ENCODE results near the gene NT5DC2.

The NT5DC2 gene

DNA sequence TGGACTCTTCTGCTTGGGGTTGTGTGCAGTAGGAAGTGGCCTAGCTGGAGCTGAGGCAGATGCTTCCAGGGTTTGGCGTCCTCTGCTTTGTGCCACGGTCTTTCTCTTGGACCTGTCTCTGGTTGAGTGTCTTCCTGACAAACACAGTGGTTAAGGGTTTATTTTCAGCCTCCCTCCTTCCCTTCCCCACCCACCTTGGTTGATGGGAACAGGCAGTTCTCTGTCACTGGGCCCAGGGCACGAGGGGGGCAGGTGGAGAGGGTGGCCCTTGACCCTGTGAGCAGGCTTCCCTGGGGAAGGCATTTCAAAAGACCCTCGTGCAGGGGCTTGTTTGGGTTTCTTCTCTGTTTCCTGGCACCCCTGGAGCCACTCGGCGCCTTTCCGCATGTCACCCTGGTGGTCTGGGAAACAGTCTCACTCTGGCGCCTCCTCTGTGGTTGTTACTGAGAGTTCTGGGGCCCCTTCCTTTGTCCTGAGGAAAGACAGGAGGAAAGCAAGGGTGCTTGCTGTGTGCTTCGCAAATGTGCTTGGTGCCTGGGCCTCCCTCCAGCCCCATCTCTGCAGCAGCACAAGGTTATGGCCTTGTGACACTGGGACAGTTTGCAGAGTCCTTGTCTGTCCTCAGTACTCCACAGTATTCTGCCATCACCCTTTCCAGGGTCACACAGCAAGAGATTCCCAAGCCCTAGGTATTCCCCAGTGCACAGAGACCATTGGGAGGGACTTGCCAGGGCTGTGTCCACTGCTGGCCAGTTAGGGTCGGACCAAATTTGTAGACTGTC, 48.8 kb downstream of the NT5DC2 start:
- DNase-seq = no peak

DNA sequence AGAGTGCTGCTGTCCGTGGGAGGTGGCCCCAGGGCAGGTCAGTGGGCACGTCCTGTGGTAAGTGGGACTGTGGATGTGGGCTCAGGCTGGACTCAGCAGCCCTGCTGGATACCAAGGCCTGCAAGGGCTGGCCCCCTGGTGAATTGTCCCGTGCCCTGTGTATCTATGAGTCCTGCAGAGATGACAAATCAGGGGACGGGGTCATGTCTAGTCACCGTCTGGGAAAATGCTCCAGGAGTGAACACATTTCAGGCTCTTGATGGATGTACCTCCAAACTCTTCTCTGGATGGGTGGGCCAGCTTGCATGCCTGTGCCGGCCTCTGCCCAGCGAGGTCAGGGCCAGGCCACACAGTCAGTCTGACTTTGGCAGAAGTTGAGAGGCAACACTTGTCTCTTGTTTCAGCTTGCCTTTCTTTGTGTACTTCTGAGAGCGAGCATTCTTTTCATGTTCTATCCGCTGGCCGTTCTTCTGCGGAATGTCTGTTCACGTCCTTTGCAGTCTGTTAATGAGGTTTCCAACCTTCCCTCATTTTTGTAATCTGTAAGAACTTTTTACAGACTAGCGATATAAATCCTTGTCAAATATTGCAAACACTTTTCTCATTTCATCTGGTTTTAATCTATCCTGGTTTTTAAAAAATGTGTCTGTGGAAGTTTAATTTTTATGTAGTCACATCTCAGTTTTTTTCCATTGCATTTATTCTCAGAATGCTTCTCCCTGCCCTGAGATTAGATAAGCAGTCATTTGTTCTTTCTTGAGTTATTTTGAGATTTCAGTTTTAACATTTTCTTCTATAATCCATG, 49.9 kb downstream of the NT5DC2 start:
- DNase-seq = no peak

DNA sequence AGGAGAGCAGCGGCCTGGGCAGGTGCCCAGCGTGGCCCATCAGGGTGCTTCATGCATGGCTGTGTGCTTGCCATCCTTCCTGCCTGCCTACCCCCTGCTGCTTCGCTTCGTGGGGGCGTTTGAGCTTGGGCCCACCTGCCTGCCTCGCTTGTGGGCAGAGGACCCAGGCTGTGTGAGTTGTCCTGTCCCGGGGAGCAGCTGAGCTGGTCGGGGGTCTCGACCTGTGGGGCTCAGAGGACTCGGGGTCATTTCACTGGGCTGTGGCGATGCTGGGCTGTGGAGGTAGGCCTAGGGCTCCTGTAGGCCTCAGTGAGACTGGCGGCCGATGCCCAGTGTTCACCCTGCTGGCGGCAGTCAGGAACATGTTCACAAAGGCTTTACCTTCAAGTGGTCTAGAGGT, 50.6 kb downstream of the NT5DC2 start:
- no peak for DNase-seq

DNA sequence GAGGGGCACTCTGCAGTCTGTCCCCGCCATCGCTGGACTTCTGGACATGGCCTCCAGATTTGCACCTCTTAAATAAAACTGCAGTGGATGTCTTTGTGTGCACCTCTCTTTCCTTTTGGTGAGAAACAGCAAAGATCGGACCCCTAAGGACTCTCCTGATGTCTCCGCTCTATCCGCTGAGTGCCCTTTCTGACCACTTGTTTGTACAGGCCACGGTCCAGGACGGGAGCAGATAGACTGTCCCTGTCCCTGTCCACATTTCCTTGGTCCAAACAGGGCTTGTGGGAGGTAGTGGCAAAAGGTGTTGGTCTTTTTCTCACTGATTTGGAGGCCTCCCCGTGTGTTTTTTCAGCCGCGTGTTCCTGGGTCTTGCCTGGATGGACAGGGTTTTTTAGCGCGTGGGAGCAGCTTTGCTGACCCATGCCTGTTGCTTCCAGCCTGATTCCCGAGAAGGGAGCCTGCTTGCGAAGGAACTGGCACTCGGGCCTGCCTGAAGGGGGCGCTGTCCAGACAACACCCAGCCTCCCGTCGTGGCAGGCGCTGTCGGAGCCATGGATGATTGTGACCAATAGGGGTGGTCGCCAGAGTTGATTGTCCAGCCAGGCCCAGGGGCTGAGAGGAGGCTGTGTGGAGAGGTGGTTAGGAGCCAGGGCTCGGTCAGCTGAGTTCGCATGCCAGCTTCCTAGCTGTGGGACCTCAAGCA, 51.7 kb downstream of the NT5DC2 start:
- DNase-seq = no peak

DNA sequence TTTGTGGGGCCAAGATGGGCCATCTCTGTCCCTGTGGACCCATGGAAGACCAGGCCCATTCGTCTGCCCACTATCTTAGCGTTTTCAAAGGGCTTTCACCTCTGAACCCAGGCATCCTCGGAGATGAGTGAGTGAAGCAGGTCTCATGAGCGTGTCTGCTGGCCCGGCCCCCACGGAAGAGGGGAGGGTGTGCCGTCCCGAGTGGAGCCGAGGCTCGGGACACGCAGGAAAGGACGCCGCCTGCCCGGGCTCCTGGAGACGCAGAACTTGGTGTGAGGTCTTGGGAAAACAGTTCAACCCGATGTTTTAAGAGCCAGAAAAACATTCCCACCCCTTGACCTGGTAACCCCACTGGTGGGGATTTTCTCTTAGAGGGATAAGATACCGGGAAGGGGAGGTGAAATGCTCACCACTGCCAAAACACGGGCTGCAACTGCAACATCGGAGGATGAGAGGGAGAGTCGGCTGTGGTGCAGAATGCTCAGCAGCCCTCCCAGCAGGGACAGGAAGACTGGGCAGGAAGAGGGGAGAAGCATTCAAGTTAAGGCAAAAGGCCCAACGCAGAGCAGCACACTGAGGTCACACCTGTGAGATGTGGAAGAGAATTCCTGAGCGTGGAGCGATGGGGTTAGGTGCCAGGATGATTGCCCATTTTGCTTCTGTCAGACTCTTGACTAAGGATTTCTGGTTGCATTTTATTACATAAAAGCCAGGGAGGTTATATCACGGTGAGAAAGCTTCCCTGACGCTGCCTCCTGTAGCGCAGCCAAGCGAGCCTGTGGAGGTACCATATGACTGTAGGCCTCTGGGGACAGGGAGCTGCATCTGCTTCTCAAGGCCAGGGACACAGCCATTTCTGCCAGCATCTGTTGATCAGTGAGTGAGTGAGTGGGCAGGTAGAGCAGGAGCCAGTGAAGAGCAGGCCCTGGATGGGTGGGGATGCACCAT, 52.6 kb downstream of the NT5DC2 start:
- DNase-seq = no peak

DNA sequence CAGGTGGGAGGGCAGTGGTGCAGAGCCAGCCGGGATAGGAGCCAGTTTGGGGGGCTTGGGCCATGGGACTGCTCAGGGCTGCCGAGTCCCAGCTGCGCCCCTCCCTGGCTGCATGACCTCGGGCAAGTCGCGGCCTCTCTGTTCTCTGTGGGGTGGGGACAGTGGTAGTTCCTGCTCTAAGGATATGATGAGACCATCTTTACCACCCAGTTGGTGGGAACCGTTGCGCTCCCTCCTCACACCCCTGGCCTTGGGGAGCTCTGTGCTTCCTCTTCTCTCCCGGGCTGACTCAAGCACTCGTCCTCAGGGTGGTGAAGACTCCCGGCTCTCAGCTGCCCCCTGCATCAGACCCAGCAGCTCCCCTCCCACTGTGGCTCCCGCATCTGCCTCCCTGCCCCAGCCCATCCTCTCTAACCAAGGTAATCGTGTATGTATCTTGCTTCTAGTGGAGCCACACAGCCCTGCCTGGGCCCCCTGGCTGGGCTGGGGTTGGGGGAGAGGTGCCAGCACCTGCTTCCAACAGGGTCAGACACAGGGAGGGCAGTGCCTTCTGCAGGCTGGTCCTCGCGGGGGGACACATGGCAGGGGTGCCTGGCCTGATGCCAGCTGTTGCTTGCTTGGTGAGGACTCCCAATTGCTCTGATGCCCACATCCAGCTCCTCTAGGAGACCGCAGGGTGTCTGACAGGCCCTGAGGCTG, 53.6 kb downstream of the NT5DC2 start:
- no peak for DNase-seq

DNA sequence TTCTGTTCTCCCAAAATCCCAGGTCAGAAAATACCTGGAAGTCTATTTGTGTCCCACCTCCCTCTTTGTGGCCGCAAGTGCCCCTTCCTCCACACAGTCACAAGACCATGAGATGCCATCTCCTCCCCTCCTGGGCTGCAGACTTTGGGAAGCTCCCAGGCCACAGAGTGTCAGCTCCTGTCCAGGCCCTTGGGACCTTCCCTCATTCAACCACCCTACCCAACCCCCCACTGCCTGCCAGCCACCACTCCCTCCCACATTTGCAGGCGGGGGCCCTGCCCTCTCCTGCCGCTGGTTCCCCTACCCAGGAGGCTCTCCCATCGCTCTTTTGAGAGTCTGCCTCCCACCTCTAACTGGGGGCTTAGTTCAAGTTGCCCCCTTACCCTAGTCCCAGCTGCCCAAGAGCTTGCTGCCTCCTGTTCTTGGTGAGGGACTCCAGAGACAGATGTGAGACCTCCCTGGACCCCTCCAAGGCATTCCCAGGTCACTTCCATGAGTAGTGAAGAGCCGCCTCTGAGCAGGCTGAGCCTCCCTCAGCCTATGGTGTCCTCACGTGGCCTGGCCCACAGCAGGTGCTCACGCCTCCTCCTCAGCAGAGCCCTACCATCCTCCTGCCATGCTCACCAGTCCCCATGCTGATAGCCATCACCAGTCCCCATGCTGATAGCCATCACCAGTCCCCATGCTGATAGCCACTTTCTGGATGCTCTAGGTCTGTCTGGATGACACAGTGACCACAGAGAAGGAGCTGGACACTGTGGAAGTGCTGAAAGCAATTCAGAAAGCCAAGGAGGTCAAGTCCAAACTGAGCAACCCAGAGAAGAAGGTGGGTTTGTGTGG, 54.4 kb downstream of the NT5DC2 start:
- no peak for DNase-seq

DNA sequence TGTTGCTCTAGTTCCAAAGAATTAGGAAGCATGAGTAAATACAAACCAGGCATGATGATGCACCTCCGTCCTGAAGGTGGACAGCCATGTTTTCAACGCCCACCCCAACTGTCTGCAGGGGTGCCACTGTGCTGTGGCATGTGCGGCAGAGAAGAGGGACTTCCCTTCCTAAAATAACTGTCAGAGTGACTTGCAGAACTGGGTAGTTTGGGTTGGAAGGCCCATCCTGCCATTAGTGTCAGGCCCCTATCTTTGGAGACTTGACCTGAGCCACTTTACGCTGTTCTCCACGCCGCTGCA, 55.9 kb downstream of the NT5DC2 start:
- no peak for DNase-seq

DNA sequence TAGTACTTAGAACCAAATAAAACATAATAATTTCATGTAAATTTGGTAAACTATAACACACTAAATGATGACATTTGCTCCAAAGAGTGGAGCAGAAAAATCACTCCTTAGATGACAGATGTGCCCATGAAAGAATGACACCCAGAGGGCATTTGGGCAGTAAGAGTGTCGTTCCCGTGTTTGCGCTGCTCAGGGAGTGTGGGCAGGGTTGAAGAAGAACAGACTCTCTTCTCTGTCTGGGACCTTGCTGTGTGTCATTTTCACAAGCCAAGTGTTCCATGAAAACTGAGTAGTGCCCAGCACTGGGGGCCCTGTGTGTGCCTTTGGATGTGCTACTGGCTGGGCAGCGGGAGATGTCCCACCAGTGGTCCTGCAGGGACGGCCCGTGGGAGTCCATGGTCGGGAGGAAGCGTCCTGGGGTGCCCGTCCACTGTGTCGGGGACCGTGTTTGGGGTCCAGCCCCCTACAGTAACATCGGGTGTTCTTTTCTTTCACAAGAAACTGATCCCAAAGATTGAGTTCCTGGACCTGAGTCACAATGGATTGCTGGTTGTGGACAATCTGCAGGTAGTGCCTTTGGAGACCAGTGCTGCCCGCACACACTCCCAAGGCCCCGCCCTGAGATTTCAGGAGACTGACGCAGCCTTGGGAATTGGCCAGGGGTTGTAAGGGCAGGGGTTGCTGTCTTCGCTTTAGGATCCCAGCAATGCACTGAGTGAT, 56.4 kb downstream of the NT5DC2 start:
- DNase-seq = no peak

Measured in activated gamma-delta T cell (primary cell).